ENCODE results near the gene FKBP3.

- no peak for TF ChIP-seq TAF1 (IDR thresholded peaks at IDR 0.05; ENCODE audit: borderline replicate concordance, insufficient read depth, low read length)
- TF ChIP-seq POLR2AphosphoS5 (IDR thresholded peaks at IDR 0.05; ENCODE audit: low read depth, low read length), result no peak
- TF ChIP-seq REST (IDR thresholded peaks at IDR 0.05; ENCODE audit: insufficient read depth in 1 of 2, low read depth in 2 of 2, low read length in 2 of 2), result no peak
Observed at GRCh38 chr14:45118594-45118993, 15.7 kb downstream of the FKBP3 start.

All from PFSK-1 (cell line).